Measurements from ENCODE around the gene GPA33.
A peak's percentile ranks its signal among the peaks of the same experiment; 100 is the strongest.

Gene GPA33

DNA sequence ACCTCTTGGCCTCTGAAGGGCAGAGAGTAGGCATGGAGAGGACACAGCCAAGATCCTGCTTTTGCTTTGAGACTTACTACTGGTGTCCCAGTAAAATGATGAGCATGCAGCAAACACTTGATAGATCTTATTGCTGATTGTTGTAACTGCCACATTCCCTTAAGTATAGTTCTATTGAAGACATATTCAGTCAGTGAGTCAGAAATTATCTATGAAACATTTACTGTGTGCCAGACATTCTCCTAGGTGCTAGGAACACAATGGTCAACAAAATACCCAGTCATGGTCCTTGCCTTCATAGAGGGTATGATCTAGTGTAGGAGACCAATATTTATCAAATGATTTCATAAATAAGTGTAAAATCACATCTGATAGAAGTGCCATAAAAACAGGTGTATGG lies 17.3 kb upstream of the GPA33 start:
- TF ChIP-seq, protein P1, sequence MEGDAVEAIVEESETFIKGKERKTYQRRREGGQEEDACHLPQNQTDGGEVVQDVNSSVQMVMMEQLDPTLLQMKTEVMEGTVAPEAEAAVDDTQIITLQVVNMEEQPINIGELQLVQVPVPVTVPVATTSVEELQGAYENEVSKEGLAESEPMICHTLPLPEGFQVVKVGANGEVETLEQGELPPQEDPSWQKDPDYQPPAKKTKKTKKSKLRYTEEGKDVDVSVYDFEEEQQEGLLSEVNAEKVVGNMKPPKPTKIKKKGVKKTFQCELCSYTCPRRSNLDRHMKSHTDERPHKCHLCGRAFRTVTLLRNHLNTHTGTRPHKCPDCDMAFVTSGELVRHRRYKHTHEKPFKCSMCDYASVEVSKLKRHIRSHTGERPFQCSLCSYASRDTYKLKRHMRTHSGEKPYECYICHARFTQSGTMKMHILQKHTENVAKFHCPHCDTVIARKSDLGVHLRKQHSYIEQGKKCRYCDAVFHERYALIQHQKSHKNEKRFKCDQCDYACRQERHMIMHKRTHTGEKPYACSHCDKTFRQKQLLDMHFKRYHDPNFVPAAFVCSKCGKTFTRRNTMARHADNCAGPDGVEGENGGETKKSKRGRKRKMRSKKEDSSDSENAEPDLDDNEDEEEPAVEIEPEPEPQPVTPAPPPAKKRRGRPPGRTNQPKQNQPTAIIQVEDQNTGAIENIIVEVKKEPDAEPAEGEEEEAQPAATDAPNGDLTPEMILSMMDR (IDR thresholded peaks at IDR 0.05; ENCODE audit: low read length) = no peak
- no peak for TF ChIP-seq EZH2 (IDR thresholded peaks at IDR 0.05; ENCODE audit: borderline replicate concordance, low read length)
- H3K9ac ChIP-seq (ENCODE audit: low read length) = no peak overlapping the region
- no peaks in the 10 kb centered on the region for H3F3A ChIP-seq (ENCODE audit: insufficient read depth, low read length)
- H2AFZ ChIP-seq (ENCODE audit: low read length) = no peak overlapping the region
- H3K4me2 ChIP-seq (ENCODE audit: low read length) = no peak overlapping the region
- H3K27ac ChIP-seq (ENCODE audit: low read depth, low read length, poor library complexity, severe bottlenecking) = no peak overlapping the region
- peaks cover 20% of the 10 kb centered on the region for H3K4me1 ChIP-seq (ENCODE audit: insufficient read depth, low read length, severe bottlenecking)
- H3K9me3 ChIP-seq (ENCODE audit: low read length) = no peaks in the 10 kb centered on the region
- H3K4me3 ChIP-seq (ENCODE audit: low read depth, low read length, poor library complexity, severe bottlenecking) = no peak overlapping the region
- no peaks in the 10 kb centered on the region for H3K79me2 ChIP-seq (ENCODE audit: insufficient read depth, low read length)
- no peaks in the 10 kb centered on the region for H4K20me1 ChIP-seq (ENCODE audit: insufficient read depth, low read length)
- H3K9me2 ChIP-seq (ENCODE audit: low read depth, low read length) = no peaks in the 10 kb centered on the region
- H3K36me3 ChIP-seq (ENCODE audit: insufficient read depth, low read length) = no peaks in the 10 kb centered on the region
- no peaks in the 10 kb centered on the region for H3K27me3 ChIP-seq (ENCODE audit: insufficient read depth, low read length)

DNA sequence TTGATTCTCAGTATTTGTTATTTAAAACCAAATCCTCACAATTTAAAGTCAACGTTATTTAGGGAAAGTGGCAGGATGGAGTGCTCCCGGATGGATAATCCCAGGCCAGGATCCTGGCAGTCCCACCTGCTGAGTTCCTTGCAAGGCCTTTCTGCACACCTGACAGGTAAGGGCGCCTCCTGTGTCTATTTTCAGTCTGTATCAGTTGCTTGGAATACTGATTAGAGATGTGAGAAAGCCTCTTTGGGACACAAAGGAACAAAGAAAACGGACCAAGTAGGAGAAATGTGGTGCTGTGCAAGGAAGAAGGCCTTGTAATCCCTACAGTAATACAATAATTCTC lies 15.9 kb upstream of the GPA33 start:
- Histone ChIP-seq H3K9ac (ENCODE audit: low read length) (no peak overlapping the region), H2AFZ (ENCODE audit: low read length) (no peak overlapping the region), H3K9me2 (ENCODE audit: low read depth, low read length) (no peaks in the 10 kb centered on the region), H3F3A (ENCODE audit: insufficient read depth, low read length) (no peaks in the 10 kb centered on the region), H3K27me3 (ENCODE audit: insufficient read depth, low read length) (no peaks in the 10 kb centered on the region), H3K4me3 (ENCODE audit: low read depth, low read length, poor library complexity, severe bottlenecking) (no peak overlapping the region), H4K20me1 (ENCODE audit: insufficient read depth, low read length) (no peaks in the 10 kb centered on the region), H3K36me3 (ENCODE audit: insufficient read depth, low read length) (no peaks in the 10 kb centered on the region), H3K4me2 (ENCODE audit: low read length) (no peak overlapping the region), H3K79me2 (ENCODE audit: insufficient read depth, low read length) (no peaks in the 10 kb centered on the region), H3K27ac (ENCODE audit: low read depth, low read length, poor library complexity, severe bottlenecking) (no peak overlapping the region), H3K4me1 (ENCODE audit: insufficient read depth, low read length, severe bottlenecking) (peaks cover 20% of the 10 kb centered on the region), H3K9me3 (ENCODE audit: low read length) (no peaks in the 10 kb centered on the region)
- no peak for TF ChIP-seq EZH2 (IDR thresholded peaks at IDR 0.05; ENCODE audit: borderline replicate concordance, low read length)
- TF ChIP-seq, protein P1 (IDR thresholded peaks at IDR 0.05; ENCODE audit: low read length) = no peak

DNA sequence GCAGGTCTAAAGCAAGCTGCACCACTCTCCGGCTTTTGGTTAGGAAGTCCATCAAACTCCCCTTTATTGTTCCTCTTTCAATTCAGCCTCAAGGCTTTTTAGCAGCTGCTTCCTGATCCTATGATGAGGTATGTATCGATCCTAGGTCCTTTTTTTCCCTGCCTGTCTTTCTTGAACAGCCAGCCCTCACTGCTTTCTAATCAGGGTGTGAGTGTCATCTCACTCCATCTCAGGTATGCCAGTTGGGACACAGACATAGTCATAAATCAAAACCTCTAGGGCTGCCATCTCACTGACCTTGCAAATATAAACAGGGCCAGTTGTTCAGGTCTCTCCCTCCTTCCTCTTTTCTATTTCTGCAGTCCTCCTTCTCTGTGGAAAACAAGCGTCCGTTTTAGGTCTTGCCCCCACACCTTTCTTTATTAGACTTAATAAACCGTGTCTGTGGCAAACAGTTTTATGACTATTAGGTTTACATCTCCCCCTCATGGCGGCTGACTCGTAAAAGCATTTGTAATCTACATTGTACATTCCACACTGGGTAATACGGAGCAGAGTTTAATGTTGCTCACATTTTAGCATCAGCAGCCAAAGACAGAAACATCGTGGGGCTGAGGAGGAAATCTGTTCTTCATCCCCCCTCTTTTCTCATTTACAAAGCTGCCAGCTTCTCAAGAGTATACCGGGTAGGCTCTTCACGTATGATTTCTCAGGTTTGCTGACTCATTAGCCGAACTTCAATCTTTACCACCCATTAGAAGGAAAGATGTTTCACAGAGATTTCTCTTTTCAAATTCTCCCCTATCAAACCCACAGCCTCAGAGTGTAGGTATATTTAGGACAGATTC lies 15.3 kb upstream of the GPA33 start:
- Histone ChIP-seq H3K9me3 (ENCODE audit: low read length) (no peaks in the 10 kb centered on the region), H3K9ac (ENCODE audit: low read length) (no peak overlapping the region), H3K4me3 (ENCODE audit: low read depth, low read length, poor library complexity, severe bottlenecking) (no peak overlapping the region), H4K20me1 (ENCODE audit: insufficient read depth, low read length) (no peaks in the 10 kb centered on the region), H3F3A (ENCODE audit: insufficient read depth, low read length) (no peaks in the 10 kb centered on the region), H3K9me2 (ENCODE audit: low read depth, low read length) (no peaks in the 10 kb centered on the region), H3K27ac (ENCODE audit: low read depth, low read length, poor library complexity, severe bottlenecking) (no peak overlapping the region), H3K27me3 (ENCODE audit: insufficient read depth, low read length) (no peaks in the 10 kb centered on the region; the same call in 1 of the 2 replicates), H3K79me2 (ENCODE audit: insufficient read depth, low read length) (no peaks in the 10 kb centered on the region), H3K36me3 (ENCODE audit: insufficient read depth, low read length) (no peaks in the 10 kb centered on the region), H2AFZ (ENCODE audit: low read length) (no peak overlapping the region), H3K4me1 (ENCODE audit: insufficient read depth, low read length, severe bottlenecking) (peaks cover 20% of the 10 kb centered on the region), H3K4me2 (ENCODE audit: low read length) (no peak overlapping the region; the same call in 1 of the 2 replicates)
- TF ChIP-seq EZH2 (IDR thresholded peaks at IDR 0.05; ENCODE audit: borderline replicate concordance, low read length) = no peak
- TF ChIP-seq, protein P1 (IDR thresholded peaks at IDR 0.05; ENCODE audit: low read length) = peak; percentile 7; the same call in 1 of the 2 replicates
